PC-9 (cell line): ENCODE measurements around the gene LRATD1.

Experiments
- CTCF ChIP-seq: fragments of 200-600 bp; sonication (generic); conservative IDR thresholded peaks from 2 replicates; pipeline ENCODE4 v1.6.1; 2017; ENCODE audit warnings: mixed run types, antibody characterized with exemption, mild to moderate bottlenecking, moderate library complexity
- EZH2 ChIP-seq: fragments of 200-600 bp; sonication (generic); IDR thresholded peaks from 2 replicates; pipeline ENCODE4 v1.8.0; 2017; ENCODE audit warnings: antibody characterized with exemption, low read depth

- TF ChIP-seq CTCF, result no peak
- no peak for TF ChIP-seq EZH2
These were observed 544 bp downstream of the LRATD1 start for GRCh38 chr2:14633061-14633460.
